Measurements from ENCODE around the gene SLC12A7. TPM values are rescaled to one million over a fixed set of nuclear protein-coding genes. Genes with fewer than 3 reads are reported as not detected.

The SLC12A7 gene
- total RNA-seq, 1 experiment from 2014 or later: 30.8 TPM

- Mint-ChIP-seq H3K27ac (no peak overlapping the region), H3K4me1 (peaks cover 5 to 15% of the 10 kb centered on the region in 2 experiments), H3K36me3 (ENCODE audit: insufficient read depth in 1 of 3, low read depth in 3 of 3) (peaks cover 0 to 9% (median 0%) of the 10 kb centered on the region in 3 experiments; a peak in 4 of 7 replicates), H3K4me3 (no peak overlapping the region; a peak in 1 of 5 replicates), H3K27me3 (ENCODE audit: low read depth) (peaks cover 47% of the 10 kb centered on the region), H3K9me3 (peaks cover 8 to 13% of the 10 kb centered on the region in 2 experiments)
- Histone ChIP-seq H3K14ac (ENCODE audit: insufficient read depth, low read length) (no peak overlapping the region; the same call in 1 of the 2 replicates), H2BK120ac (ENCODE audit: low read depth, low read length, poor library complexity, severe bottlenecking) (no peak overlapping the region), H4K20me1 (ENCODE audit: control insufficient read depth, insufficient read depth, insufficient read length) (no peaks in the 10 kb centered on the region), H2AFZ (ENCODE audit: low read length) (no peak overlapping the region), H3K18ac (ENCODE audit: insufficient read length, low read depth, low read length) (no peak overlapping the region), H3K9ac (ENCODE audit: extremely low read depth, insufficient read length, low read length) (no peak overlapping the region), H4K91ac (ENCODE audit: insufficient read length, low read depth, low read length) (no peak overlapping the region), H3K9me3 (ENCODE audit: control insufficient read depth, low read depth, low read length) (no peaks in the 10 kb centered on the region), H3K23me2 (ENCODE audit: insufficient read length, low read depth, low read length, poor library complexity, severe bottlenecking) (no peaks in the 10 kb centered on the region), H3K4me1 (ENCODE audit: insufficient read depth, low read length) (no peaks in the 10 kb centered on the region; the same call in 1 of the 2 replicates), H2BK15ac (ENCODE audit: low read depth, low read length) (no peak overlapping the region), H2AK5ac (ENCODE audit: insufficient read length, low read length) (no peak overlapping the region), H3K27me3 (ENCODE audit: insufficient read depth, low read length) (peaks cover 14% of the 10 kb centered on the region; the same call in 1 of the 2 replicates), H2BK12ac (ENCODE audit: insufficient read length, low read depth, low read length) (no peak overlapping the region), H3K79me1 (ENCODE audit: insufficient read depth, low read depth, low read length, poor library complexity, severe bottlenecking) (no peaks in the 10 kb centered on the region), H3K56ac (ENCODE audit: insufficient read length, low read depth, low read length) (no peak overlapping the region), H2BK20ac (ENCODE audit: low read depth, low read length, poor library complexity, severe bottlenecking) (no peak overlapping the region), H4K5ac (ENCODE audit: insufficient read length, low read depth, low read length) (no peak overlapping the region), H3K27ac (ENCODE audit: insufficient read length, low read depth, low read length) (no peak overlapping the region), H4K8ac (replicated peaks; ENCODE audit: insufficient read length, low read depth, low read length) (no peak overlapping the region), H3T11ph (ENCODE audit: low read length) (no peak overlapping the region), H3K4ac (ENCODE audit: low read depth, low read length) (no peak overlapping the region), H3K4me2 (ENCODE audit: insufficient read depth, insufficient read length, low read length) (no peak overlapping the region), H3K79me2 (ENCODE audit: insufficient read depth, low read length) (no peaks in the 10 kb centered on the region), H2BK5ac (ENCODE audit: insufficient read length, low read length) (no peak overlapping the region), H3K23ac (ENCODE audit: insufficient read length, low read depth, low read length) (no peak overlapping the region)
- DNase-seq: no peak
- no peak for TF ChIP-seq CTCF (conservative IDR thresholded peaks at IDR 0.05)
- WGBS (ENCODE audit: extremely low coverage, insufficient read length, low lambda C conversion rate): no CpG with 5 or more reads among the region's 15 CpGs
These were observed 41.0 kb upstream of the SLC12A7 start for GRCh38 chr5:1152771-1153282.

Measured in H9 (cell line).